Measurements from ENCODE around the gene DENND4A.

- TF ChIP-seq EP300 (IDR thresholded peaks at IDR 0.05) = no peak
- TF ChIP-seq CTCF (IDR thresholded peaks at IDR 0.05) = no peak
- TF ChIP-seq POLR2AphosphoS5 (IDR thresholded peaks at IDR 0.05) = no peak
- TF ChIP-seq POLR2A (IDR thresholded peaks at IDR 0.05) = no peak
Observed at GRCh38 chr15:65771870-65772269, 20.2 kb downstream of the DENND4A start.

All from gastroesophageal sphincter (tissue), 3 donors.